ENCODE results near the gene SERPINA5.
"Not testable (repeated sequence)": the region's sequence is repeated elsewhere in the genome, so short reads cannot be mapped to it uniquely, and the experiment has no call there.

SERPINA5 gene

DNA sequence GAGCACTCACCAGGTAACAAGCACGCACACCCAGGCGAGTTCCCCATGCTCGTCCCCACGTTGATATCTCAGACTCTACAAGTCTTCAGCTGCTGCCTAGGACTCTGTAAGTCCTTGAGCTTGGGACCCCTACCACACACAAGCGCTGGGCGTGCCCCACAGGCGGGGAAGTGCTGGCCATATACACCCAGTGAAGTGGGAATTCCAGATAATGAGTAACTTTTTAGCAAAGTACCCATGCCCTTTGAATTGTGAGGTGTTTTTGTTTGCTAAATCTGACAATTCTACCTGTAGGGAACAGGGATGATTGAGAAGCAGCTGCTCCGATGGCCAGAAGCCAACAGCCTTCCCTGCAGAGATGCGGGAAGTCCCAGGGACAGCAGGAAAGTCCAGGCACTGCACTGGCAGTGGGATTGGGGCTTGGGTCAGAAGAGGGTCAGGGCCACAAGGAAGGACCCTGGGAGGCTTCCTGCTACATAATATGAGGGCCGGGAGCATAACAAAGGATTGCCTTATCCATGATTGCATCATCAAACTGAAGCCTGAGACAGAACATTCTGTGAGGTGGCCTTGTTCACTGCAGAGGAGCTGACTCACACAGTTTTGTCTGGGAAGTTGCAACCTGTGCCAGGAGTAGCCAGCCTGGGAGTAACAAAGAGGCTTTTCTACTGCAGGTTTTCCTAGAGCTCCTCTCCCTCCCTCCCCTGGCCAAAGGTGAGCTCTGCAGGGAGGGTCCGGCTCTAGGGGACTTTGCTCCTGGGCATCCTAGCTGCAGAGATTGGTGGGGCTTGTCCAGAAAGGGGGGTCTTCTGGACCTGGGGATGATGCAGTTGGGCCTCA is 17.8 kb downstream of the SERPINA5 start:
- DNase-seq, result peak in 42 of 56 donors; percentile 9 to 85 (median 60)

DNA sequence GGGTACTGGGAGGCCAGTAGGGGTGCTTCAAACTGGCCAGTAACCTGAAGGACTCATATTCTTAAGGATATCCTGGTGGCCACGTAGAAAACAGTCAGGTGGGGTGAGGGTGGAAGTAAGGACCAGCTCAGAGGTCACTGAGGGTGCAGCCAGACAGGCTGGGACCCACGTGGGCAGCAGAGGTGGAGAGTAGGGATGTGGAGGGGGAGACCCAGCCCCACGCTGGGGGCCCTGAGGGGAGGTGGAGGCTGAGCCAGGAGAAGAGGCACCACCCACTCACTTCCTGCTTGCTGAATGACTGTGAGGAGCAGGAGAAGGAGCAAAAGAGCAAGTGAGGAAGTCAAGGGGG is 18.4 kb downstream of the SERPINA5 start:
- no peak for DNase-seq

DNA sequence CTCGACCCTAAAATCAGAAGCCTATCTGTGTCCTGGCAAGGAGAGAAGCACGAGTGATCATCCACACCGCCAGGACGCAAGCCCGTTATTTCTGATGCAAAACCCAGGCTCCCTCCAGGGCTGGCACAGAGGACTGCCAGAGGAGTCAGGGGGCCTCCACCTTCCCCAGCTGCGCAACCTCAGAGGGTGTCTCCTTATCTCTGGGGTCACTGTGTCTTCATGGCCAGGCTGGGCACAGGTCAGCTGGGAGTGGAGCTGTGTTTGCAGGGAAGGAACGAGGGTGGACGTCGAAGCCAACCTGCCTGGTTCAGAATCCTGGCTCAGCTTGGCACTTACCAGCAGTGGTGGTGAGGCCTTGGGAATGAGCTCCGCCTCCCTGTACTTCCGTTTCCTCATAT is 18.9 kb downstream of the SERPINA5 start:
- no peak for DNase-seq

DNA sequence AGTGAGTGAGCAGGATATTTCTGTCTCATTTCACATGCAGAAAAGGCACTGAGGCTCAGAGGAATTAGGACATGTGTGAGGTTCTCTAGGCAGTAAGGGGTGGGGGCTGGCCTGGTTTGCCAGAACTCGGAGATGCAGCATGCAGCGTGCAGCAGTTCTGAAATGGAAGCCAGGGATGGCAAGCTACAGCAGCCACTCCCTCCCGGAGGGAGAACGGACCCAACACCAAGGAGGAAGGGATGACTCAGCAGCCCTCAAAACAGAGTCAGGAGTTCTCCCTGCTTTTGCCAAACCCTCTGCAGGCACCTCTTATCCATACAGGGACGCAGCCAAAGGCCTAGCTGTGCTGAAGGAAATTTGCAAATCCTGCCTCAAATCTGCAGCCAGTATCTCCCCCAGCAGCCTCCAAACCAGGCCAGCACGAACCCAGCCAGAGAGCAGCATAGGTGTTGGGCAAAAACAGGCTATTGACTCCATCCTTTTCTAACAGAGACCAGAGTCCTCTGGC is 20.7 kb downstream of the SERPINA5 start:
- peak in 33 of 56 donors; percentile 5 to 70 (median 33) for DNase-seq

DNA sequence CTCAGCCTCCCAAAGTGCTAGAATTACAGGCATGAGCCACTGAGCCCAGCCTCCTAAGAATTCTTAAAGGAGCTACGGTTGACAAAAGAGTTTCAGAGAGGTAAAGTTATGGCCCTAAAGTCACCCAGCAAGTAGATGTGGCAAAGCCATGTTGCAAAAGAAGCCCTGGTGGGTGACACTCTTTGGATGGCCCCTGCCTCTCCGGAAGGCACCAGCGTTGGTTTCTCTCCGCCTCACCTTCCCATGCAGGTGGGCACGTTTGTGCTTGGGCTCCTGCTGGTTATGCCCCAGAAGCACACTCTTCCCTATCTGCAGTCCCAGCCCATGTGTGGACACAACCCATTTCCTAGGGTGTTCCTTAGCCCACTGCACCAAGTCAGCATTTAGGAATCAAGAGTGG is 21.5 kb downstream of the SERPINA5 start:
- DNase-seq, result no peak

DNA sequence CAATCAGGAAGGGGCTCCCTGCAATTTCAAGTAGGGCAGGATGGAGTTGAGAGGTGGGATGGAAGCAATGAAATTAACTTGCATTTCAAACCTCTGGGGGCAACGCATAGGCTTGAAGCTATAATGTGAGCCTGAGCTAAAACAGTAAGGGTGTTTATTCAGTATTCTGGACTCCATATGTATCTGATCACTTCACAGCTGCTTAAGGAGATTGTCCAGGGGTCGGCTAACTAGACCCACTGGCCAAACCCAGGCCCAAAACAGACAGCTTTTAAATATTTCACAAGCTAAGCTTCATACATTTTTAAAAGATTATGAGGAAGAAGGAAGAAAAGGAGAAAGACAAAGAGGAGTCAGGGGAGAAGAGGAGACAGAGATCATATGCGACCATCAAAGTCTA is 24.1 kb downstream of the SERPINA5 start:
- no peak for DNase-seq

DNA sequence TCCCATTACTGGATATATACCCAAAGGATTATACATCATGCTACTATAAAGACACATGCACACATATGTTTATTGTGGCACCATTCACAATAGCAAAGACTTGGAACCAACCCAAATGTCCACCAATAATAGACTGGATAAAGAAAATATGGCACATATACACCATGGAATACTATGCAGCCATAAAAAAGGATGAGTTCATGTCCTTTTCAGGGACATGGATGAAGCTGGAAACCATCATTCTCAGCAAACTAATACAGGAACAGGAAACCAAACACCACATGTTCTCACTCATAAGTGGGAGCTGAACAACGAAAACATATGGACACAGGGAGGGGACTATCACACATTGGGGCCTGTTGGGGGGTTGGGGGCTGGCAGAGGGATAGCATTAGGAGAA is 27.7 kb downstream of the SERPINA5 start:
- not testable (repeated sequence) for DNase-seq

DNA sequence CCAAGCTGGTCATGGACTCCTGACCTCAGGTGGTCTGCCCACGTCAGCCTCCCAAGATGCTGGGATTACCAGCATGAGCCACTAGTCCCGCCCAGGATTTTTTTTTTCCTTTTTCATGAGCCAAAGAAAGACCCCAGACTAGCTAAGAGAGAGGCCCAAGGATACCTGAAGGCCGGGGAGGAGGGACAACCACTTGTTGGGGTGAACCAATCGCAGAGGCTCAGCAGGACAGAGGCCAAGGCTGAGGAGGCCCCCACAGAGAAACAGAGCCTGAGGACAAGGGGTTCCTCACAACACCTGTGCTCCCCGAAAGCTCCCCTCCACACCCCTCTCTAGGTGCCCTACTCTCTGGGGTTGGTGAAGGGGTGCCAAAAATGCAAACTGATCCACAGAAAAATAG is 30.0 kb downstream of the SERPINA5 start:
- no peak for DNase-seq

DNA sequence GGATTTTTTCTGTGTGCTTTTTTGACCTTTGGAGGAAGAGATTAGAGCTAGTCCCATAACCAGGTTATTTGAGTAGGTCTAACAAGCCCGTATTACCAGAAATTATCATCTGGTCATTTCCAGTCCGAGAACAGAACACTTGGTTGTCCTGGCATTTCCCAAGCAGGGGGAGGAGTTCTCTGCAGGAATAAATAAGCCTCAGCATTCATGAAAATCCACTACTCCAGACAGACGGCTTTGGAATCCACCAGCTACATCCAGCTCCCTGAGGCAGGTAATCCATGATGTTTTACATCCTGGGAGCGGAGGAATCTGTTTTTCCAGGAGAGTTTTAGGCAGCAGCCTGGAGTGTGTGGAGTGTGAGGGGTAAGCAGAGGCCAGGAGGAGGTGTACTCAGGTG is 30.9 kb downstream of the SERPINA5 start, which contains the start of gene SERPINA3:
TSS of gene SERPINA3 (plus strand) at position 218 of the 400 bp plus-strand sequence. CDS start 2,051 bp downstream, outside the sequence.
- peak in 1 of 56 donors; percentile 10 for DNase-seq

DNA sequence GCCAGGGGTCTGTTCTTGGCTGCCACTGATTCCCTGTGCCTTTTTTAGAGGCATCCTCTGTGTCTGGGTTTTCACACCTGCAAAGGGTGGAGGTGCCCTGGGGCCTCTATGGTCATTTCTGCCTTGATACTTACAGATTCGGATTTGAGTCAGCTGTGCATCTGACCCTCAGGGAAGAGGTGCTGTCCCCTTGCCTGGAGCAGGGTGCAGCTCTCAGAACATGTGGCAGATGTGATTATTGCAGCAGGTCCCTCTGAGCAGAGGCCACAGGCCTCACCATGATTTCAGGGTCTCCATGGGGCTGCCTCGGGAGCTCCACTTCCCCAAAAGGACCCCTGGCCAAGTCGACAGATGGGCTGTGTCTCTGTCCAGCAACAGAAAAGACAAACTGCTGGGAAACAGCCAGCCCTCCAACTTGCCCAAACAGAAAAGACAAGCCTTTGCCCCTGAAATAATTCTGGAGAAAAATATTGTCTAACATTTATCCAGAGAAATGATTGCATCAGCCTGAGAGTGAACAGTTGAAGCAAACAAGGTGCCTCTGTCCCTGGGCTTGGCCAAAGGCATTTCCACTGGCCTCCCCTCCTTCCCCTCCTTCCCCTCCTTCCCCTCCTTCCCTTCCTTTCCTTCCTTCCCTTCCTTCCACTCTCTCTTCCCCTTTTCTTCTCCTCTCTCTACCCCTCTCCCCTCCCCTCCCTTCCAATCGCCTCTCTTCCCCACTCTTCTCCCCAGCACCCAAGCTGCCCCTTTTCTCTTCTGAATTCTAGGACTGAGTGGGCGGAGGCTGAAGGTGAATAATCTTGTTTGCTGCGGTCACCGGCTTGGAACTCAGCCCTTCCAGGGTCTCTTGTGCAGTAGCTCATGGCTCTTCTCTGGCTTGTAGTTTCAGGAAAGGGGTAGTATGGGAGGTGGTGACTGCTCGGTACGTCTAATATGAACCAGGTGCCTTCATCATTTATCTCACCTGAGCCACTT is 31.6 kb downstream of the SERPINA5 start:
- DNase-seq, result no peak

DNA sequence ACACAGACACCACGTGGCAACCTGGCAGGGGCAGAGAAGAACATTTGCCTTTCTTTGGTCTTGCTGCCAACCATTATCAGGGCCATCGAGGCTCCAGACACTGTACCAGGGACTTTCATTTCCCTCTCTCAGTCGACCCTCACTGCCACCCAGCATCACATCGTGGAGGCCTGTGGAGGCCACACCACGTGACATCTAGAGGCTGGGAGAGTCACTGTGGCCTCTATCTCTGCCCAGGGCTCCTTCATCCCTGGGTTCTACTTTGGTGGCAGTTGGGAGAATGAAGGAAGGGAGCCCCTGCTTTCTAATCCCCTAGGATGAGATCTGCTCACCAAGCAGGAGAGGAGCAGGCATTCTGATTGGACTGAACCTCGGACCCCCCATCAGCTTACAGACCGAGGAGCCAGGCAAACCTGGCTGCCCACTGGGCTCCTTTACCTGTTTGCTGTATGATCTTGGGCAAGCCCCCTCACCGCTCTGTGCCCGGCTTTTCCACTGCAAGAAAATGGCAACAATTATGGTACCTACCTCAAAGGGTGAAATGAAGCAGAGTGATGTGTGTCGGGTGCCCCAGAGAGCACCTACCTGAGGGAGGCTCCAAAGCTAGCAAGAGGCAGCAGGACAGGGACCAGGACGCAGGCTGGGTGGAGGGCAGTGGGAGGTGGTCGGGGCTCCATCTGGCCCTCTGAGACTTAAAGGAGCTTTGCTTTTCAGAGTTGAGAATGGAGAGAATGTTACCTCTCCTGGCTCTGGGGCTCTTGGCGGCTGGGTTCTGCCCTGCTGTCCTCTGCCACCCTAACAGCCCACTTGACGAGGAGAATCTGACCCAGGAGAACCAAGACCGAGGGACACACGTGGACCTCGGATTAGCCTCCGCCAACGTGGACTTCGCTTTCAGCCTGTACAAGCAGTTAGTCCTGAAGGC is 32.8 kb downstream of the SERPINA5 start:
- DNase-seq, result no peak

DNA sequence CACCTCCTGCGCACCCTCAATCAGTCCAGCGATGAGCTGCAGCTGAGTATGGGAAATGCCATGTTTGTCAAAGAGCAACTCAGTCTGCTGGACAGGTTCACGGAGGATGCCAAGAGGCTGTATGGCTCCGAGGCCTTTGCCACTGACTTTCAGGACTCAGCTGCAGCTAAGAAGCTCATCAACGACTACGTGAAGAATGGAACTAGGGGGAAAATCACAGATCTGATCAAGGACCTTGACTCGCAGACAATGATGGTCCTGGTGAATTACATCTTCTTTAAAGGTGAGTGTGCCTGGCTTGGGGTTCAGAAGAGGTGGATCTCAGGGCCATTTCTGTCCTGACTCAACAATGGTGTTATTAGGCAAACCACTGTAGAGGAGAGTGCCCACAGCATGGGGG is 33.6 kb downstream of the SERPINA5 start:
- DNase-seq, result no peak

DNA sequence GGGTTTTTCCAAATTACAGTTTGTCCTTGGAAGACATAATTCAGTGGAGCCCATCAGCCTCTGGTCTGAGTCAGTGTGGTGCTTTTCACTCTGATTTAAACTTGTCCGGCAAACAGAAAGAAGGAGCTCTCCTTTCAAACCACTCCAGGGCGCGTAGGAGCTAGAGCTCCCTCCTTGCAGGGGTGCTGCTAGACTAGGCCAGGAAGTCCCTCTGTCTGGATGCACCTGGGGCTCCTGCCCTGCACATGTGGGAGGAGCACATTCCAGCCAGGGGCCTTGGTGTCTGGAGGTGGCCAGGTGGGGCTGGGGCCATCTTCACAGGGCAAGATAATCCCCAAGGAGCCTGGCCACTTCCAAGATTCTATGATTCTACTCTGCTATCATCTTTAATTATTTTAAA is 34.0 kb downstream of the SERPINA5 start:
- no peak for DNase-seq

DNA sequence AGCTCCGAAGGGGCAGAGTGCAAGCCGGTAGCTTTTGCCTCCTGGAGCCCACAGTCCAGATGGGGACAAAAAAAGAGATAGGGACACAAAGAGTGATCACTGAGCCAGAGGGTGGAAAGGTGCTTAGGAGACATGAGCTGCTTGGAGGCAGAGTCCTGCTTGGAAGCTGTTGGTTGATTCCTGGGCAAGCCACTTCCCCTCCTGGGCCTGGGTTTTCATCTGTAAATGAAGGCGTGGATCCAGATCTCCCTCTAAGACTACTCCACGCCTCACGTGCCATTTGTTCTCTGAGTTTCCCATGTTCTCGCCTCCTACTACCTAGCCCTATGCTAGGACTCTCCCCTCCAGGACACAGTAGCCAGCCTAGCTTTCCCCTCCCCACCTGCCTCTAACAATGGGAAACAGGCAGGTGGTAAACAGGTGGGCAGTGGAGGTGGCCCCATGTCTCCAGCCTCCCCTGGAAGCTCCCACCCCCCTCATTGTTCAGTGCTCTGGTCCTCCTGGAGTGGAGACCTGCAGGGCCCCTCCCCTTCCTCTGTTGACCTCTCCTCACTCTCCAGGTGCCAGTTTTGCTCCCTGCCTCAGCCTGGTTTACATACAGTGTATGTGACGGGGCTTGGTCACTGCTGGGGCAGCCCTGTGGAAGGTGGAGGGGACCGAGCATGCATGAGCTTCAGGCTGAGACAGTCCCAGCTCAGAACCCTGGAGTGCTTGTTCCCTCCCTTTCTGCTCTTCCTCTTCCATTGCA is 34.8 kb downstream of the SERPINA5 start:
- DNase-seq, result no peak

DNA sequence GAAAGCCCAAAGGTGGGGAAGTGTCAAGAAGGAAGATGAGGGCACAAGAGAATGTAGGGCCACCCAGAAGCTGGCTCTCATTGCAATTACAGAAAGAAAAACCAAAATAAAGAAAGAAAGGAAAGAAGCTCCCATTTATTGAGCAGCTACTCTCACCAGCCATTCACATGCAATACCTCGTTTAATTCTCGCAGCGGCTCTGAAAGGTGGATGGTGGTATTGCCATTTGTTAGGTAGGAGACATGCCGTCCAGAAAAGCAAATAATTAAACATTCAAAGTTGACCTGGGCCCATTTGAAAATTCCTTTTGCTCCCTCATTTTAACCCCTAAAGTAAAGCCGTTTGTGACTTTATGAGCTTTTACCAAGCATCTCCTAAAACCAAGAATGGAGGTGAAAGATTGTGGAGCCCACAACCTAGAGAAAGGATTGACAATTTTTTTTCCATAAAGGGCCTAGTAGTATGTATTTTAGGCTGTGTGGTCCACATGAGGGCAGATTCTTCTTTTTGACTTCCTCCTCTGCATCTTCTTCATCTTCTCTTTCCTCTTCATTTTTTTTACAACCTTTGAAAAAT is 36.2 kb downstream of the SERPINA5 start:
- DNase-seq, result no peak

DNA sequence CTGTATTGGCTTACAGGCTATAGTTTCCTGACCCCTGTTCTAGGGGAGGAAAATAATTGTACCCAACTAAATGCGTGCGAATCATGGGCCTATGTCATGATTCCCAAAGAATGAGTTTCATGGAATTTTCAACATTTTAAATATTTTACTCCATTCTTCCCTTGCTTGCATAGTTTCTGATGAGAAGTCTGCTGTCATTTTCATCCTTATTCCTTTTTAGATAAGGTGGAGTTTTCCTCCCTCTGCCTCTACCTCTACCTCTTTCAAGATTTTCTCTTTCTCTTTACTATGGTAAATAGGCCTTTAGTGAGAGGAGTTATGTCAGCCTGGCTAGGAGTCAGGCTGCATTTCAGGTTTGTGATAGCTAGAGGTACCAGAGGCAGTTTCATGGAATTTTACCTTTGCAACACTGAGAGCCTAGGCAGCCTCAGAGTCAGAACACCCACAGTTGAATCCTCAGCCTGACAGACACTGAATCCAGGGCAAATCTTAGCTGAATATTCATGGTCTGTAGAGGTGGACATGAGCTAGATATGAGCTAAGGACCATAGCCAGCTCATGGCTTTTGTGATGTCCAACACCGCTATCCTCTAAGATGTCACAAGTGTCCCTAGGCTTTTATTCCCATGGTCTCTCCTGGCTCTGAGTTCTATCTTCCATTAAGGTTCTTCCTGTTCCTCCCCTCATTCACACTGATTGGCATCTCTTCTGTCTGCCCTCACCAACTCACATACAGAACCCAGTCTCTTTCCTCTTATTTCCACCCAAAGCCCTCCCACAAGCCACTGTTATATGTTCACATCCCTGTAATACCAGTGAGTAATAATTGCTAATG is 37.0 kb downstream of the SERPINA5 start:
- no peak for DNase-seq

DNA sequence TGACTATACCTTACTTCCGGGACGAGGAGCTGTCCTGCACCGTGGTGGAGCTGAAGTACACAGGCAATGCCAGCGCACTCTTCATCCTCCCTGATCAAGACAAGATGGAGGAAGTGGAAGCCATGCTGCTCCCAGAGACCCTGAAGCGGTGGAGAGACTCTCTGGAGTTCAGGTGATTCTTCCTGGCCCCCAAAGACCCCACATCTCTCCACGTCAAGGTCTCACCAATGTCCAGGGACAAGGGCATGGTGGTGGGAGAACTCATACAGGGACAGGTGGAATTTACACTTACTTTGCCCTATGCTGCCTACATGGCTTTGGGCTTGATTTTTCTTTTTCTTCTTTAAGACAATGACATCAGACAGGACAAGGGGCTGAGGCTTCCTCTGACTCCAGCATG is 38.1 kb downstream of the SERPINA5 start:
- no peak for DNase-seq

DNA sequence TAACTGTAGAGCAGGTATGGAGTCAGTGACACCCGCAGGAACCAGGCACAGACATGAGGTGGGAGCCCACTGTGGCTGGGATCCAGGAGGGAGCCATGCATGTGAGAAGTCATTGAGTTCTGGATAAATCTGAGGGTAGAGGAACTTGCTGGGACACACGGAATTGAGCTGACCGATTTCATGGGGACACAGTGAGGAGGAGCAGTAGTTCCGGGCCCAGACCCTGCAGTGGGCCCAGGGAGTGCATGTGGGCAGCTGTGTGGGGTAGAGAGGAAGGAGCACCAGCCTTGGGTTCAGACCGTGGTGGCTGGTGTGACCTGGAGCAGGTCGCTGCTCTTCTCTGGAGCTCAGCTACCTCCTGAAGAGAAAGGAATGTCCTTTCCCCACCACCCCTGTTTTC is 39.4 kb downstream of the SERPINA5 start:
- DNase-seq, result no peak
